ENCODE data around the gene TRPV4. TPM values are rescaled to one million over a fixed set of nuclear protein-coding genes. Genes with fewer than 3 reads are reported as not detected.

TRPV4 gene
- total RNA-seq, 6 experiments from 2014 or later, result 5.3 to 10.3 (median 6.7) TPM

DNA sequence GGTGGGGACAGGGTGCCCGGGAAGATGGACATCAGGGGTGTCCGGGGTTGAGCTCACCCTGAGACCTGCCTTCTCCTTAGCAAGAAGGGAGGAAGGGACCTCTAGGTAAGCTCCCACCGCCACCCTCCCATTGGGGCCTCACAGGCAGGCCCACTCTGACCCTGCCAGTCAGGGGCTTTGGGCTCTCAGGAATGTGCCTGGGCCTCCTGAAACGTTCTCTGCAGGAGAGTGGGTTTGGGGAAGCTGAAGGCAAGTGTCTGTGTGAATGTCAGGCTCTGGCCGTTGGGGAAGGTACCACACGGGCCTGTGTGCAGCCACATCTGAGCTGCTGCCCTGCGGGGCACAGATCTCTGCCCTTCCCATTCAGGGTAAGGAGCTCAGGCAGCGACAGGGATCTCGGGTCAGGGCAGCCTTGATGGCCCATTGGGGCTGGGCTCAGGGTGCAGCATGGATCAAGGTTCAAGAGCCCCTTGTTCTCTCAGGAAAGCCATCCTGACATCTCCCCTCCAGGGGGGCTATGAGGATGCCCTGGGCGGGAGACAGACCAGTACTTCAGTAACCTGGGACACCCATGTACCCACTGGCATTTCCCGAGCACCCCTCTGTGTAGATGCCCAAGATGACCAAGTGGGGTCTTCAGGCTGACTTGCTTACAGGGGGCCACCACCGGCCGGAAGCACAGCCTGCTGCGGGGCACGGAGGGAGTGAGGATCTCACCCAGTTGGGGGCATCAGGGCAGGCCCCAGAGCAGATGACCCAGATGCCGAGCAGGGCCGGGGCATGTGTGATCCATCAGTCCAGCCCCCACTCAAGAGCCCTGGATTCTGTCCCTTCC is 89.9 kb downstream of the TRPV4 start:
- Histone ChIP-seq H3K4me1 (peaks cover 0 to 19% (median 9%) of the 10 kb centered on the region in 4 donors), H3K27ac (no peak overlapping the region), H3K4me3 (no peak overlapping the region), H3K36me3 (no peaks in the 10 kb centered on the region), H3K27me3 (no peaks in the 10 kb centered on the region), H3K9me3 (no peaks in the 10 kb centered on the region)
- 67% methylated on average over 1 of the region's 17 CpGs for WGBS (ENCODE audit: insufficient coverage, low coverage, low lambda C conversion rate, missing lambda C conversion rate)
- DNase-seq, result peak in 2 of 3 donors; percentile 33
- intact Hi-C loops (cut with DNase I), result no loop called here
- no peak for ATAC-seq
- no peak for TF ChIP-seq POLR2A (IDR thresholded peaks at IDR 0.05)
- TF ChIP-seq, protein P1, sequence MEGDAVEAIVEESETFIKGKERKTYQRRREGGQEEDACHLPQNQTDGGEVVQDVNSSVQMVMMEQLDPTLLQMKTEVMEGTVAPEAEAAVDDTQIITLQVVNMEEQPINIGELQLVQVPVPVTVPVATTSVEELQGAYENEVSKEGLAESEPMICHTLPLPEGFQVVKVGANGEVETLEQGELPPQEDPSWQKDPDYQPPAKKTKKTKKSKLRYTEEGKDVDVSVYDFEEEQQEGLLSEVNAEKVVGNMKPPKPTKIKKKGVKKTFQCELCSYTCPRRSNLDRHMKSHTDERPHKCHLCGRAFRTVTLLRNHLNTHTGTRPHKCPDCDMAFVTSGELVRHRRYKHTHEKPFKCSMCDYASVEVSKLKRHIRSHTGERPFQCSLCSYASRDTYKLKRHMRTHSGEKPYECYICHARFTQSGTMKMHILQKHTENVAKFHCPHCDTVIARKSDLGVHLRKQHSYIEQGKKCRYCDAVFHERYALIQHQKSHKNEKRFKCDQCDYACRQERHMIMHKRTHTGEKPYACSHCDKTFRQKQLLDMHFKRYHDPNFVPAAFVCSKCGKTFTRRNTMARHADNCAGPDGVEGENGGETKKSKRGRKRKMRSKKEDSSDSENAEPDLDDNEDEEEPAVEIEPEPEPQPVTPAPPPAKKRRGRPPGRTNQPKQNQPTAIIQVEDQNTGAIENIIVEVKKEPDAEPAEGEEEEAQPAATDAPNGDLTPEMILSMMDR (IDR thresholded peaks at IDR 0.05), result no peak

DNA sequence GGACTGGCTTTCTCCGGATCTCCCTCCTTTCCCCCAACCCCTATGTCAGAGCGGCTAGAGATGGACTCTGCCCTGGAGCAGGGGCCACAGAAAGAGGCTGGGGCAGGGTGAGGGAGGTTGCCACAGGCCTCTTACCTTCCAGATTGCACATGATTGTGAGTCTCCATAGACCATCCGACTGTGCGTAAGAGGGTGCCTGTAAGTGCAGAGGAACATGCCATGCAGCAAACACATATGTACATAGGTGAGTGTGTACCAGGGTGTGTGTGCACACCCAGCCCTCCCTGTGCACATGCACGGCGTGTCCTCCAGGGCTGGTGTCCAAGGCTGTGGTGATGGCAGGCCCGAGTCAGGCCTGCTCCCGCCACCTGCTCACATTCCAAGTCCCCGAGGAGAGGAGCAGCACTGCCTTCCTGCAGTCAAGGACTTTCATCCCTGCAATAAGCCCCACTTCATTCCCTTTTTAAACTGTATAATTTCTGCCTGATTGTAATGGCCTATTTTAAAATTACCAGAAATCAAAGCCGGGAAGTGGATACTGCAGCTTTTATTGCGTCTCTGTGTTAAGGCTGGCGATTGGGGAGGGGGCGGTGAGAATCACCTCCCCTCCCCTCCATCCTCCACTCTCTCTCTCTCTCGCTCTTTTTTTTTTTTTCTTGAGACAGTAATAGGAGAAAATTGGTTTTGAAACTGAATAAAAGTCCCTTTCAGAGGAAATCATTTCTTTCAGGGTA is 91.1 kb downstream of the TRPV4 start:
- DNase-seq (peak; percentile 12 to 58 (median 51)), ATAC-seq (peak; percentile 38 to 66 (median 62))
- Histone ChIP-seq H3K4me1 (peaks cover 0 to 29% (median 14%) of the 10 kb centered on the region in 4 donors), H3K27ac (no peak overlapping the region), H3K9me3 (no peaks in the 10 kb centered on the region), H3K27me3 (no peaks in the 10 kb centered on the region), H3K36me3 (no peaks in the 10 kb centered on the region), H3K4me3 (no peak overlapping the region)
- TF ChIP-seq, protein P1 (IDR thresholded peaks at IDR 0.05), result no peak
- TF ChIP-seq POLR2A (IDR thresholded peaks at IDR 0.05), result no peak
- 76% methylated on average over 6 of the region's 14 CpGs for WGBS (ENCODE audit: insufficient coverage, low coverage, low lambda C conversion rate, missing lambda C conversion rate)
- intact Hi-C loops (cut with DNase I), result no loop called here

DNA sequence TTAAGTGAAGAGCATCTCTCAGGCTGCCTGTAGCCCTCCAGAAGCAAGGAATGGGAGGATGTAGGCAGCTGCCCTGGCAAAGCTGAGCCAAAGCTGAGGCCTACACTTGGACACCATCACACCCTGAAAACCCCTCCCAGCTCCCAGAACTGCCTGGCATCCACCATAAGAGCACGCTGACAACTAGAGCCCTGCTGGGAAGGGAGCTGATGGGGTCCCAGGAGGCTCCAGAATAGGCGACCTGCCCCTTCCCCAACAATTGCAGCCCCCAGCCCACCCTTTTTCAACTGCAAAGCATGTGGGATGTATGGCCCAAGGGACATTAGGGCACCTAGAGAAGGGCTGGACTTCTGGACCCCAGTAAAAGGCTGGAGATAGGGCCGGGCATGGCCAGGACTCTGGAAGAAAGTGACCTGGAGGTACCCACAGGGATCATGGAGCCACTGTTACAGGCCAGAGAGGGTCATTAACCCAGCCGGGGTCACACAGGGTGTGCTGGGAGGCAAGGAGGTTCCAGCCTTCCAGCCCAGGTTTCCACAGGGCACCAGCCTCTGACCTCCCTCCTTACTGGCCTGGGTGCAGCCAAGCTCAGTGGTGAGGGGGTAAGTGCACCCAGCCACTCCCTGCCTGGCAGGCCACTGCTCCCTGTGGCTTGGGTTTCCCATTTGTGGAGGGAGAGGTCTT is 91.8 kb downstream of the TRPV4 start:
- H3K27me3 ChIP-seq, result no peaks in the 10 kb centered on the region
- no peak overlapping the region for H3K27ac ChIP-seq
- TF ChIP-seq, protein P1 (IDR thresholded peaks at IDR 0.05), result no peak
- no peak for TF ChIP-seq POLR2A (IDR thresholded peaks at IDR 0.05)
- no CpG with 5 or more reads among the region's 4 CpGs for WGBS (ENCODE audit: insufficient coverage, low coverage, low lambda C conversion rate, missing lambda C conversion rate)
- intact Hi-C loops (cut with DNase I), result no loop called here
- H3K36me3 ChIP-seq, result no peaks in the 10 kb centered on the region
- ATAC-seq (peak in 1 of 4 donors; percentile 46), DNase-seq (peak; percentile 6 to 42 (median 35))
- peaks cover 0 to 32% (median 16%) of the 10 kb centered on the region in 4 donors for H3K4me1 ChIP-seq
- no peak overlapping the region for H3K4me3 ChIP-seq
- no peaks in the 10 kb centered on the region for H3K9me3 ChIP-seq

DNA sequence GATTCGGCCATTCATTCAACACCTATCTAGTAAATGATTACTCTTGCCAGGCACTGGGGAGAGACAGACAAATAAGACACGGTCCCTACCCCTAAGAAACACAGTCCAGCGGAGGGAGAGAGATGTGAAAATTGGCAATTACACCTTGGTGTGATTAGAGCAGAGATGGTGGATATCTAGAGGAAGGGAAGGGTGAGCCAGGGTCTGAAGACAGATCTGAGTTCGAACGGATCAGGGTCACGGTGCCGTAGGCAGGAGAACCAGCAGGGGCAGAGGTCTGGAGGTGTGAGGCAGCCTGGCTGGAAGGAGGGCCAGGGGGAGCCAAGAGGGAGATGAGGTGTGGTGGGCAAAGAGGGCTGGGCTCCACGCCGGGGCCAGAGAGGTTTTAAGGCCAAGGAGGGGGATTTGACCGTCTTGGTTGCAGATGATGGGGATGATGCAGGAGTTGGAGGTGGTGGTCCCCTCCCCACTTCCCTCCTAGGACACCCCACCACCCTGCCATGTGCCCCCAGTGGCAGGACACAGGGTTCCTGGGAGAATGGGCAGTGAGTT is 92.4 kb downstream of the TRPV4 start:
- H3K4me1 ChIP-seq, result peaks cover 0 to 38% (median 19%) of the 10 kb centered on the region in 4 donors
- H3K4me3 ChIP-seq, result no peak overlapping the region
- TF ChIP-seq POLR2A (IDR thresholded peaks at IDR 0.05), result no peak
- TF ChIP-seq, protein P1 (IDR thresholded peaks at IDR 0.05), result no peak
- 79% methylated on average over 8 of the region's 10 CpGs for WGBS (ENCODE audit: insufficient coverage, low coverage, low lambda C conversion rate, missing lambda C conversion rate)
- ATAC-seq, result no peak
- peak; percentile 13 to 46 (median 30) for DNase-seq
- H3K27ac ChIP-seq, result no peak overlapping the region
- H3K27me3 ChIP-seq, result no peaks in the 10 kb centered on the region
- no peaks in the 10 kb centered on the region for H3K36me3 ChIP-seq
- no peaks in the 10 kb centered on the region for H3K9me3 ChIP-seq
- intact Hi-C loops (cut with DNase I), result no loop called here
